IPS-11a (cell line): Measurements from ENCODE around the gene GBP7.

ENCODE experiments used
- H3K4me3 ChIP-seq: one replicate; pipeline ENCODE4 v1.5.1; 2013; ENCODE audit warnings: low read depth, low read length, control low read depth

The GBP7 gene

GRCh38 chr1:89125240-89125912 is 50.4 kb downstream of the GBP7 start:
- H3K4me3 ChIP-seq: no peak overlapping the region

DNA sequence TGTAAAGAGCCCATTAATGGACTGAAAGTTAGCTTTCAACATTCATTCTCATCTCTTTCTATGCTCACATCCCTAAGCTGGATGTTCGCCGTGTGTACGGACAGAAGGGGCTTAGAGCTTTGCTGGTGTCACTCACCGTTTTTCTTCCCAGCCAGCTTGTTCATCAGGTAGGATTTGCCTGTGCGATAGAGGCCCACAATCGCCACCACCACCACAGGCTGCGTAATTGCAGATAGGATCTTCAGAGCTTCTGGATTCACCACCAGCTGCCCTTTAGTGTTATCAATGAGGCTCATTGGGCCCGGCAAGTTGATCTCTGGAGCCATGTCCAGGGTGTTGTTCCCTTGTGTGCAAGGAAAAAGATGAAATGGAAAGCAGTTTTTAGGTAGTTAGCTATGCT is 54.2 kb downstream of the GBP7 start:
- no peak overlapping the region for H3K4me3 ChIP-seq

DNA sequence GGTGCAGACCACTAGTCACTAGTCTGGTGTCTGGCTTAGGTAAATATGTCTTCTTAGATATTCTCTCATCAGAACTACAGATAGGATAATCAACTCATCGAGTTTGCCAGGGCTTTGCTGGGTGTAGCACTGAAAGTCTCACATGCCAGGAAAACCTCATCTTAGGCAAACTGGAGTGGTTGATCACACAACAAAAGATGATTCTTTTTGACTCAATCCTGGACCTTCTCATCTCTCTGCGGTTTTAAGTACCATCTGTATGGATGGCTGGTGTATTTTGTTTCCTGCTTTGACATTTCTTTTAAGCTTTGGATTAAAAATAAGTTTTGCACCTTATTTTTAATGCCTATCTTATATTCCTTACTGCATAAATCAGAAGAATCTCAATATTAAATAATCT is 61.1 kb downstream of the GBP7 start:
- H3K4me3 ChIP-seq: no peak overlapping the region

DNA sequence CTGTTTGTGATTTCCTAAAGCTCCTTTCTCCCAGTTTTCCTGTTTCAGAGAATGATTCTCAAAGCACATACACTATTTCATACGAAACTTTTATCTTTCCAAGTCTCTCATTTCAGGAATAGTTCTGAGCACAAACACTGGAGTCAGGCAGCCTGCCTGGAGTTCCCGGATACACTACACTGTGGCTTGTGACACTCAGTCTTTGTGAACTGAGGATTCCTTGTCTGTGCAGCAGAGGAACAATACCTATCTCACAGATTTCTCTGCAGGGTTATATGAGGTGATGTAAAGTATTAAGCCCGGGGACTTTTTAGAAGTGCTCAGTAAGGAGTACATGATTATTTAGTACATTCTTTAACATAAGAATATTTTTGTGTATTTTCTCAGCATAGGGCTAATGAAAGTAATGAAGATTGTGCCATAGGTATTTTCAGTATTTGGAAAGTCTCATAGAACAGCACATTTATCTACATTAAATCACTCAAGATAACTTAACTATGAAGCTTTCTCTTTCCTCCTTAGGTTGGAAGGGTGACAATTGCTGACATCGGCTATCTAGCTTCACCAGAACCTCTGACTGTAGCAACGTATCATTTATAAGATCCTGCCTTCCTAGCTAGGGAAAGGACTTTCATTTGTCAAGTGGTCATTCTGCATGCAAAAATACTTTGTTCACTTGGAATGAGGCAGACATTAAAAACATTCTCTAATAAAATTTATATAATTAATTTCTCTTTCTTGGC is 62.8 kb downstream of the GBP7 start:
- H3K4me3 ChIP-seq: no peak overlapping the region

GRCh38 chr1:89104687-89105086 is 71.1 kb downstream of the GBP7 start:
- no peak overlapping the region for H3K4me3 ChIP-seq

DNA sequence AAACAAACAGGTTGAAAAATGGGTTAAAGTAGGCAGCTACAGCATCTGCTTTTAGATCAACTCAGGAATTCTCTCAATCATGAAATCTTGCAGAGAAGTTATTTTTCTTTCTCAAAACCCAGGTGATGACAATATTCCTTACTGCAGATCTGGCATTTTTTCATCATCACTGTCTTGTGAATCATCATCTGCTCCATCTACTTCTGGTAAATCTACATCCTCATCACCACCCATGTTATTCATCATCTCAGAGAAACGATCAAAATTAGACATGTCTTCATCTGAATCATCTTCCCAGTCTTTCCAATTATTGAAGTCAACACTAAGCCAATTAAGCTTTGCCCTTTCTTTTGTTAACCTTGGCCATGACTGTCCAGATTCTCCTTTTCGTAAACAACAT is 71.7 kb downstream of the GBP7 start:
- H3K4me3 ChIP-seq: no peak overlapping the region

- H3K4me3 ChIP-seq: no peak overlapping the region
These were observed 73.8 kb downstream of the GBP7 start for GRCh38 chr1:89102021-89102420.

DNA sequence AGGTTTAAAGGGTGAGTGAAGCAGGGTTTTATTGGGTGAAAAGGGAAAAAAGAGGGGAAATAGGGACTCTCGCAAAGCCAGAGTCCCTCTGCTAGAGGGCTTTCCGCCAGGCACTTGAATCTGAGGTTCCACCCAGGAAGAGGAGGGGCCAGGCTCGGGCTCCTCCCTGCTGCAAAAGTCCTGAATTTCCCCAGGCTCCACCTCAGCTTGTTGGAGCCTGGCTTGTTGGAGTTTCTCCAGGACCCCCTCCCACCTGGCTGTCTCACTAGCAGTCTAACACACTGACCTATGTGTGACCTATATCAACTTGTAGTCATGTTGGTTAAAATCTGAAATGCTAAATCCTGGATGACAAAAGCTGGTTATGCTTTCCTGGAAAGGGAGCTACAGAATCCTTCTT is 75.4 kb downstream of the GBP7 start:
- H3K4me3 ChIP-seq: no peak overlapping the region

DNA sequence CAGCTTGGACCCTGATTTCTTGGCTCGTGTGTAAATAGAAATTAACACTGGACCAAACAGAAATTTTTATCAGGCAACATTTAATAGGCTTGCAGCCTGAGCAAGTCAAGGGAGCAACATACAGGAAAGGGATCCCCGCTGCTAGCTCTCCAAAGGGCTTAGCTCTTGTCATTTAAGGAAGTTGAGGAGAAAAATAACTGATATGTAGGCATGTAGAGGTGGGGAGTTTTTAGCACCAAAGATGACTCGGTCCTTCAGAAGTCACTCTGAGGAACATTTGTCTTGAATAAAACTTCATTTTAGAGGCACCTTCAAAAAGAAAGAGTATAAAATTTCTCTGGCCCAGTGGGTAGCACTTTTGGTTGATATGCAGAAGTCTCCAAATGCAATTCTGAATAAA is 76.9 kb downstream of the GBP7 start:
- no peak overlapping the region for H3K4me3 ChIP-seq

GRCh38 chr1:89095737-89096136 is 80.1 kb downstream of the GBP7 start:
- no peak overlapping the region for H3K4me3 ChIP-seq

GRCh38 chr1:89089962-89090361 is 85.8 kb downstream of the GBP7 start:
- H3K4me3 ChIP-seq: no peak overlapping the region

GRCh38 chr1:89088572-89088971 is 87.2 kb downstream of the GBP7 start:
- no peak overlapping the region for H3K4me3 ChIP-seq

DNA sequence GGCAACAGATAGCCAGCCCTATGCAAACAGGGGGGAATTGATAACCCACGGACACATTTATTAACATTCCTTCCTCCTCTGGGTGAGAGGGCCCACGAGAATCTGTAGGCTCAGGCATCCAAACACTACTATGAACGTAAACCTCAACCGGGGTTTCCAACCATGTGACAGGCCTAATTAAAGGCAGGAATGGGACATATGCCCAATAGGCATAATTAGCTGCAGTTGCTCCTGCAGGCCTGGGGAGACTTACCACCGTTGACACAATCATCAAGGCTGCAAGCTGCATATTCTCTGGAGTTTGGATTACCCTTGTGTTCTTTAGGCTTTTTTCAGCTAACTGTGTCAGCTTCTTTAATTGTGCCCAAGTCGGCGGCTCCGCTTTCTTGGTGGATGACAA is 88.6 kb downstream of the GBP7 start:
- H3K4me3 ChIP-seq: no peak overlapping the region

GRCh38 chr1:89085781-89086180 is 90.0 kb downstream of the GBP7 start:
- no peak overlapping the region for H3K4me3 ChIP-seq
